B cell (primary cell): ENCODE data around the gene THAP11. TPM values are rescaled to one million over a fixed set of nuclear protein-coding genes. Genes with fewer than 3 reads are reported as not detected.

Experiments
- ATAC-seq: fragments of 200-7000 bp; cut with Tn5 transposase; one replicate; pipeline ENCODE4 v1.10.0; 2021; ENCODE audit warnings: low read depth, mild to moderate bottlenecking, moderate number of reproducible peaks, moderate library complexity
- CTCF ChIA-PET: fragments of 350-600 bp; sonication (Branson Sonifier 250); formaldehyde crosslinking; loops from one replicate; lab custom pipeline; 2021; ENCODE audit warnings: antibody characterized with exemption, inconsistent platforms; lab: Charles Lee
- POLR2A ChIA-PET: fragments of 350-600 bp; sonication (Branson Sonifier 250); formaldehyde crosslinking; loops from one replicate; lab custom pipeline; 2021; ENCODE audit warnings: antibody characterized with exemption; lab: Charles Lee
- DNase-seq: peaks from one replicate; pipeline ENCODE4 v3.0.0; 2013
- H2AFZ ChIP-seq: 2 replicates; pipeline ENCODE4 v1.6.1; 2012; ENCODE audit warnings: mild to moderate bottlenecking, low read depth, low read length; ENCODE audit not compliant: insufficient read depth, poor library complexity, severe bottlenecking
- H3K27ac ChIP-seq, 2 donors: 1 replicate in 1 of 2; 2 replicates in 1 of 2; pipeline ENCODE4 v1.5.1; 2012 to 2013; ENCODE audit warnings: low read length in 2 of 2, mild to moderate bottlenecking in 2 of 2, moderate library complexity in 1 of 2
- H3K27me3 ChIP-seq, 4 experiments: fragments of 200-600 bp in 1 of 4; sonication (generic) in 1 of 4; replicated peaks in 1 of 4; 1 replicate in 2 of 4; 2 replicates in 2 of 4; pipeline versions ENCODE4 v1.6.1 to v1.7.0; 2013 to 2016; ENCODE audit warnings: low read length in 3 of 4, mild to moderate bottlenecking in 2 of 4, mixed read lengths in 1 of 4, moderate library complexity in 1 of 4; ENCODE audit not compliant: insufficient read depth in 4 of 4, control insufficient read depth in 3 of 4; ENCODE audit errors: control extremely low read depth in 1 of 4
- H3K36me3 ChIP-seq, 2 experiments: replicated peaks in 1 of 2; 1 replicate in 1 of 2; 2 replicates in 1 of 2; pipeline versions ENCODE4 v1.6.1 to v1.7.1; 2013; ENCODE audit warnings: low read length in 1 of 2; ENCODE audit not compliant: insufficient read depth in 2 of 2, control insufficient read depth in 1 of 2; ENCODE audit errors: control extremely low read depth in 1 of 2, extremely low read depth in 1 of 2
- H3K4me1 ChIP-seq, 2 donors: fragments of 200-600 bp in 1 of 2; sonication (generic) in 1 of 2; 1 replicate in 1 of 2; 2 replicates in 1 of 2; pipeline versions ENCODE4 v1.5.1 to v1.6.1; 2013 to 2017; ENCODE audit warnings: low read length in 2 of 2; ENCODE audit not compliant: control insufficient read depth in 2 of 2, insufficient read depth in 2 of 2
- H3K4me2 ChIP-seq: replicated peaks from 2 replicates; pipeline ENCODE3; 2012; ENCODE audit warnings: mild to moderate bottlenecking, low read depth, low read length; ENCODE audit not compliant: poor library complexity, severe bottlenecking
- H3K4me3 ChIP-seq, 5 experiments: fragments of 200-600 bp in 1 of 5; sonication (generic) in 1 of 5; 1 replicate in 3 of 5; 2 replicates in 2 of 5; pipeline versions ENCODE4 v1.5.1 to v1.7.0; 2011 to 2016; ENCODE audit warnings: low read length in 4 of 5, mild to moderate bottlenecking in 4 of 5, low read depth in 2 of 5, control low read depth in 1 of 5, moderate library complexity in 1 of 5; ENCODE audit not compliant: insufficient read depth in 1 of 5; ENCODE audit errors: control extremely low read depth in 1 of 5, extremely low read depth in 1 of 5
- H3K79me2 ChIP-seq: fragments of 200-600 bp; sonication (generic); one replicate; pipeline ENCODE4 v1.6.0; 2016; ENCODE audit warnings: low read length; ENCODE audit not compliant: control insufficient read depth, insufficient read depth
- H3K9ac ChIP-seq: fragments of 200-600 bp; sonication (generic); 2 replicates; pipeline ENCODE4 v1.6.1; 2017; ENCODE audit warnings: mild to moderate bottlenecking, low read length, moderate library complexity
- H3K9me3 ChIP-seq, 3 donors: one replicate each; pipeline versions ENCODE4 v1.6.1 to v1.7.1; 2013; ENCODE audit warnings: low read length in 2 of 3; ENCODE audit not compliant: control insufficient read depth in 2 of 3, insufficient read depth in 1 of 3; ENCODE audit errors: control extremely low read depth in 1 of 3
- H4K20me1 ChIP-seq: 2 replicates; pipeline ENCODE4 v1.6.0; 2012; ENCODE audit warnings: mild to moderate bottlenecking, low read length; ENCODE audit not compliant: insufficient read depth, control insufficient read depth, poor library complexity, severe bottlenecking
- H3K27ac Mint-ChIP-seq: one replicate; pipeline ENCODE4 v1.8.0; 2021; ENCODE audit warnings: mixed read lengths
- H3K27me3 Mint-ChIP-seq: one replicate; pipeline ENCODE4 v1.8.0; 2021; ENCODE audit warnings: mixed read lengths
- H3K4me1 Mint-ChIP-seq: one replicate; pipeline ENCODE4 v1.8.0; 2021; ENCODE audit warnings: mixed read lengths
- H3K4me3 Mint-ChIP-seq: one replicate; pipeline ENCODE4 v1.8.0; 2021; ENCODE audit warnings: mixed read lengths
- H3K9me3 Mint-ChIP-seq: one replicate; pipeline ENCODE4 v1.8.0; 2022; ENCODE audit warnings: mixed read lengths; ENCODE audit not compliant: insufficient read depth
- CTCF ChIP-seq: fragments of 200-600 bp; IDR thresholded peaks from one replicate; pipeline ENCODE4 v1.8.0; 2022; ENCODE audit warnings: antibody characterized with exemption, mild to moderate bottlenecking
- EZH2 ChIP-seq: IDR thresholded peaks from 2 replicates; pipeline ENCODE4 v1.6.1; 2012; ENCODE audit warnings: borderline replicate concordance, low read depth, mild to moderate bottlenecking, moderate library complexity, low read length; ENCODE audit not compliant: insufficient read depth, poor library complexity, severe bottlenecking
- WGBS: methylation state at CpG from one replicate; pipeline ENCODE4 v1.1.5; 2013; ENCODE audit warnings: missing lambda C conversion rate; ENCODE audit not compliant: insufficient coverage; 5-methylcytosine and 5-hydroxymethylcytosine counted together
- intact Hi-C: fragments of 100-400 bp; cut with micrococcal nuclease; formaldehyde crosslinking; loops from one replicate; pipeline ENCODE4 v1.10.0; 2022
- polyA plus RNA-seq: library from polyadenylated mRNA; depleted of rRNA; stranded (reverse); fragments of >200 nt; gene quantifications from 2 replicates; pipeline ENCODE4 v1.2.3, GENCODE V29; 2012
- total RNA-seq, 2 donors: library from RNA; stranded (reverse); fragments of 120-200 nt in 1 of 2; gene quantifications; 1 replicate in 1 of 2; 2 replicates in 1 of 2; pipeline versions ENCODE4 v1.2.3 to v1.2.4, GENCODE V29; 2013 to 2022

THAP11 gene
- total and polyA plus RNA-seq, 2 donors (not counting 1 experiment from before 2014, with no cell fraction given): 24.4 to 42.7 TPM

GRCh38 chr16:67878232-67878631, 36.1 kb downstream of the THAP11 start:
- H3K27ac ChIP-seq: no peak overlapping the region
- no peaks in the 10 kb centered on the region for H3K9me3 Mint-ChIP-seq
- H3K4me1 ChIP-seq: peaks cover 16% of the 10 kb centered on the region in 2 donors
- no peak overlapping the region for H3K4me2 ChIP-seq
- peaks cover 24% of the 10 kb centered on the region for H3K4me1 Mint-ChIP-seq
- intact Hi-C loops: no loop called here
- no peaks in the 10 kb centered on the region for H3K27me3 Mint-ChIP-seq
- no peak overlapping the region for H3K4me3 Mint-ChIP-seq
- peaks cover 0 to 68% of the 10 kb centered on the region in 2 experiments for H3K36me3 ChIP-seq
- no peak for TF ChIP-seq EZH2
- TF ChIP-seq CTCF: no peak
- ATAC-seq (no peak), DNase-seq (no peak)
- H3K27ac Mint-ChIP-seq: no peak overlapping the region
- ChIA-PET POLR2A (no interaction called here), CTCF (interaction anchor here (0.9 to 1.1 kb wide), 2 partner anchors 62 to 162 kb away, joined by 4 read pairs; no protein-coding TSS in a partner anchor)
- 90% methylated on average over 4 of the region's 6 CpGs for WGBS
- no peak overlapping the region for H3K9ac ChIP-seq
- H4K20me1 ChIP-seq: peaks cover 33% of the 10 kb centered on the region
- peaks cover 34% of the 10 kb centered on the region for H3K79me2 ChIP-seq
- H3K9me3 ChIP-seq: no peaks in the 10 kb centered on the region
- no peak overlapping the region for H3K4me3 ChIP-seq
- H3K27me3 ChIP-seq: no peaks in the 10 kb centered on the region
- H2AFZ ChIP-seq: no peak overlapping the region

- Histone ChIP-seq H3K9me3 (no peaks in the 10 kb centered on the region), H3K36me3 (peaks cover 0 to 74% of the 10 kb centered on the region in 2 experiments), H3K9ac (no peak overlapping the region), H3K4me3 (no peak overlapping the region), H3K4me2 (no peak overlapping the region), H3K27ac (no peak overlapping the region), H3K27me3 (no peaks in the 10 kb centered on the region), H2AFZ (no peak overlapping the region), H3K79me2 (peaks cover 31% of the 10 kb centered on the region), H4K20me1 (peaks cover 27% of the 10 kb centered on the region), H3K4me1 (peaks cover 10 to 13% of the 10 kb centered on the region in 2 donors)
- DNase-seq: no peak
- no peak overlapping the region for H3K4me3 Mint-ChIP-seq
- WGBS: 99% methylated on average over 8 of the region's 9 CpGs
- intact Hi-C loops: no loop called here
- peaks cover 19% of the 10 kb centered on the region for H3K4me1 Mint-ChIP-seq
- H3K27me3 Mint-ChIP-seq: no peaks in the 10 kb centered on the region
- ChIA-PET POLR2A (no interaction called here), CTCF (interaction anchor here (0.8 to 0.9 kb wide), 2 partner anchors 62 to 162 kb away, joined by 4 to 6 read pairs; no protein-coding TSS in a partner anchor)
- ATAC-seq: no peak
- TF ChIP-seq CTCF (no peak), EZH2 (no peak)
- H3K9me3 Mint-ChIP-seq: no peaks in the 10 kb centered on the region
- no peak overlapping the region for H3K27ac Mint-ChIP-seq
These were observed 36.7 kb downstream of the THAP11 start for GRCh38 chr16:67878846-67879245.
